ENCODE results near the gene GUCA2A.

- TF ChIP-seq POLR2A (IDR thresholded peaks at IDR 0.05; ENCODE audit: low read depth, low read length) (no peak), BHLHE40 (IDR thresholded peaks at IDR 0.05; ENCODE audit: low read depth, low read length) (no peak), CTCF (conservative IDR thresholded peaks at IDR 0.05; ENCODE audit: low read depth, low read length) (no peak), RAD21 (IDR thresholded peaks at IDR 0.05; ENCODE audit: low read length) (no peak), CEBPB (IDR thresholded peaks at IDR 0.05; ENCODE audit: low read depth, low read length) (no peak), RCOR1 (IDR thresholded peaks at IDR 0.05; ENCODE audit: insufficient replicate concordance, low read length) (no peak), RFX5 (IDR thresholded peaks at IDR 0.05; ENCODE audit: low read depth, low read length) (no peak), FOS (IDR thresholded peaks at IDR 0.05; ENCODE audit: low read depth, low read length) (no peak), MXI1 (IDR thresholded peaks at IDR 0.05; ENCODE audit: borderline replicate concordance, low read depth, low read length) (no peak), CHD1 (IDR thresholded peaks at IDR 0.05; ENCODE audit: low read depth, low read length) (no peak), SMC3 (IDR thresholded peaks at IDR 0.05; ENCODE audit: low read depth, low read length) (no peak)
- TF ChIP-seq, protein P1, sequence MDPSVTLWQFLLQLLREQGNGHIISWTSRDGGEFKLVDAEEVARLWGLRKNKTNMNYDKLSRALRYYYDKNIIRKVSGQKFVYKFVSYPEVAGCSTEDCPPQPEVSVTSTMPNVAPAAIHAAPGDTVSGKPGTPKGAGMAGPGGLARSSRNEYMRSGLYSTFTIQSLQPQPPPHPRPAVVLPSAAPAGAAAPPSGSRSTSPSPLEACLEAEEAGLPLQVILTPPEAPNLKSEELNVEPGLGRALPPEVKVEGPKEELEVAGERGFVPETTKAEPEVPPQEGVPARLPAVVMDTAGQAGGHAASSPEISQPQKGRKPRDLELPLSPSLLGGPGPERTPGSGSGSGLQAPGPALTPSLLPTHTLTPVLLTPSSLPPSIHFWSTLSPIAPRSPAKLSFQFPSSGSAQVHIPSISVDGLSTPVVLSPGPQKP (IDR thresholded peaks at IDR 0.05; ENCODE audit: borderline replicate concordance, low read depth, low read length): no peak
- TF ChIP-seq, protein P2, sequence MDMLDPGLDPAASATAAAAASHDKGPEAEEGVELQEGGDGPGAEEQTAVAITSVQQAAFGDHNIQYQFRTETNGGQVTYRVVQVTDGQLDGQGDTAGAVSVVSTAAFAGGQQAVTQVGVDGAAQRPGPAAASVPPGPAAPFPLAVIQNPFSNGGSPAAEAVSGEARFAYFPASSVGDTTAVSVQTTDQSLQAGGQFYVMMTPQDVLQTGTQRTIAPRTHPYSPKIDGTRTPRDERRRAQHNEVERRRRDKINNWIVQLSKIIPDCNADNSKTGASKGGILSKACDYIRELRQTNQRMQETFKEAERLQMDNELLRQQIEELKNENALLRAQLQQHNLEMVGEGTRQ (IDR thresholded peaks at IDR 0.05; ENCODE audit: low read depth, low read length): no peak
Measured at GRCh38 chr1:42152119-42152518, 12.4 kb downstream of the GUCA2A start.

All from IMR-90 (cell line).